Right lobe of liver (tissue), 6 donors: ENCODE results near the gene DNAL1. TPM values are rescaled to one million over a fixed set of nuclear protein-coding genes. Genes with fewer than 3 reads are reported as not detected.

Experiments used
- ATAC-seq, 4 donors: fragments of 200-7000 bp; cut with Tn5 transposase; one replicate each; pipeline ENCODE4 v1.9.1; 2020; ENCODE audit warnings: mild to moderate bottlenecking in 4 of 4, moderate library complexity in 4 of 4
- DNase-seq, 3 donors: peaks; one replicate each; pipeline ENCODE4 v3.0.0-alpha.2; 2020
- H3K27ac ChIP-seq, 3 donors: fragments of 200-600 bp; one replicate each; pipeline ENCODE4 v1.8.0; 2022
- H3K27me3 ChIP-seq, 2 donors: fragments of 200-600 bp; one replicate each; pipeline ENCODE4 v1.8.0; 2022
- H3K36me3 ChIP-seq, 4 donors: fragments of 200-600 bp; sonication (generic) in 1 of 4; one replicate each; pipeline versions ENCODE4 v1.5.1 to v1.8.0; 2017 to 2022; ENCODE audit warnings: control low read depth in 1 of 4
- H3K4me1 ChIP-seq, 4 donors: fragments of 200-600 bp; sonication (generic) in 1 of 4; one replicate each; pipeline versions ENCODE4 v1.5.1 to v1.8.0; 2017 to 2022; ENCODE audit warnings: control low read depth in 1 of 4
- H3K4me3 ChIP-seq, 3 donors: fragments of 200-600 bp; one replicate each; pipeline ENCODE4 v1.8.0; 2022
- H3K9me3 ChIP-seq, 4 donors: fragments of 200-600 bp; sonication (generic) in 1 of 4; one replicate each; pipeline versions ENCODE4 v1.5.1 to v1.8.0; 2017 to 2022; ENCODE audit warnings: control low read depth in 1 of 4
- POLR2A ChIP-seq: fragments of 450-650 bp; IDR thresholded peaks from one replicate; pipeline ENCODE4 v1.6.1; 2017; ENCODE audit warnings: antibody characterized with exemption, mild to moderate bottlenecking
- WGBS: methylation state at CpG from one replicate; pipeline ENCODE4 v1.1.6; 2018; ENCODE audit warnings: low coverage, low lambda C conversion rate; ENCODE audit not compliant: insufficient coverage; ENCODE audit errors: missing lambda C conversion rate; 5-methylcytosine and 5-hydroxymethylcytosine counted together
- intact Hi-C, 2 donors: fragments of 100-400 bp; cut with DNase I; formaldehyde crosslinking; loops; one replicate each; pipeline versions ENCODE4 v1.11.2 to v1.14.1; 2022
- total RNA-seq, 6 experiments: library from RNA; depleted of rRNA in 2 of 6; stranded (reverse); fragments of >200 nt in 2 of 6; fragmentation: NEBNext Ultra II Directional in 3 of 6; extraction: Animal tissue kit (Norgen Biotek cat#: 25700) in 3 of 6; gene quantifications; one replicate each; pipeline versions ENCODE4 v1.1.0 to v1.2.4, GENCODE V29; 2016 to 2023
- TF ChIP-seq, protein P1 (sequence below), 4 donors: fragments of 200-600 bp in 3 of 4; fragments of 450-650 bp in 1 of 4; IDR thresholded peaks; one replicate each; pipeline versions ENCODE4 v1.5.1 to v1.8.0; 2016 to 2022; ENCODE audit warnings: antibody characterized with exemption in 4 of 4, mild to moderate bottlenecking in 2 of 4
- donor health status: DM: no; HTN: yes; CAD: no.
- donor health status: DM: no; HTN: no; CAD: no.
- donor health status: DM: no; HTN: no; CAD: no.
- donor health status: DM: no; HTN: yes; CAD: no.
- donor health status: DM: no; HTN: yes; CAD: no.

The DNAL1 gene
- total RNA-seq, 6 experiments from 2014 or later = 2.7 to 5.7 (median 3.2) TPM

- no peaks in the 10 kb centered on the region for H3K9me3 ChIP-seq
- DNase-seq (no peak), ATAC-seq (no peak)
- peaks cover 0 to 9% (median 2%) of the 10 kb centered on the region in 4 donors for H3K4me1 ChIP-seq
- intact Hi-C loops = no loop called here
- no peak for TF ChIP-seq POLR2A
- TF ChIP-seq, protein P1, sequence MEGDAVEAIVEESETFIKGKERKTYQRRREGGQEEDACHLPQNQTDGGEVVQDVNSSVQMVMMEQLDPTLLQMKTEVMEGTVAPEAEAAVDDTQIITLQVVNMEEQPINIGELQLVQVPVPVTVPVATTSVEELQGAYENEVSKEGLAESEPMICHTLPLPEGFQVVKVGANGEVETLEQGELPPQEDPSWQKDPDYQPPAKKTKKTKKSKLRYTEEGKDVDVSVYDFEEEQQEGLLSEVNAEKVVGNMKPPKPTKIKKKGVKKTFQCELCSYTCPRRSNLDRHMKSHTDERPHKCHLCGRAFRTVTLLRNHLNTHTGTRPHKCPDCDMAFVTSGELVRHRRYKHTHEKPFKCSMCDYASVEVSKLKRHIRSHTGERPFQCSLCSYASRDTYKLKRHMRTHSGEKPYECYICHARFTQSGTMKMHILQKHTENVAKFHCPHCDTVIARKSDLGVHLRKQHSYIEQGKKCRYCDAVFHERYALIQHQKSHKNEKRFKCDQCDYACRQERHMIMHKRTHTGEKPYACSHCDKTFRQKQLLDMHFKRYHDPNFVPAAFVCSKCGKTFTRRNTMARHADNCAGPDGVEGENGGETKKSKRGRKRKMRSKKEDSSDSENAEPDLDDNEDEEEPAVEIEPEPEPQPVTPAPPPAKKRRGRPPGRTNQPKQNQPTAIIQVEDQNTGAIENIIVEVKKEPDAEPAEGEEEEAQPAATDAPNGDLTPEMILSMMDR (IDR thresholded peaks at IDR 0.05) = no peak
- no peak overlapping the region for H3K4me3 ChIP-seq
- no peak overlapping the region for H3K27ac ChIP-seq
- WGBS = 94% methylated on average over 2 of the region's 2 CpGs
- H3K36me3 ChIP-seq = no peaks in the 10 kb centered on the region
- no peaks in the 10 kb centered on the region for H3K27me3 ChIP-seq
Measured at GRCh38 chr14:73665130-73665529, 20.3 kb downstream of the DNAL1 start.

- Histone ChIP-seq H3K9me3 (no peaks in the 10 kb centered on the region), H3K4me3 (no peak overlapping the region), H3K4me1 (peaks cover 0 to 9% (median 2%) of the 10 kb centered on the region in 4 donors), H3K27me3 (no peaks in the 10 kb centered on the region), H3K36me3 (no peaks in the 10 kb centered on the region), H3K27ac (no peak overlapping the region)
- TF ChIP-seq POLR2A = no peak
- TF ChIP-seq, protein P1 (IDR thresholded peaks at IDR 0.05) = no peak
- WGBS = 63% methylated on average over 4 of the region's 5 CpGs
- ATAC-seq (no peak), DNase-seq (no peak)
- intact Hi-C loops = no loop called here
Measured at GRCh38 chr14:73666583-73666982, 21.8 kb downstream of the DNAL1 start.

DNA sequence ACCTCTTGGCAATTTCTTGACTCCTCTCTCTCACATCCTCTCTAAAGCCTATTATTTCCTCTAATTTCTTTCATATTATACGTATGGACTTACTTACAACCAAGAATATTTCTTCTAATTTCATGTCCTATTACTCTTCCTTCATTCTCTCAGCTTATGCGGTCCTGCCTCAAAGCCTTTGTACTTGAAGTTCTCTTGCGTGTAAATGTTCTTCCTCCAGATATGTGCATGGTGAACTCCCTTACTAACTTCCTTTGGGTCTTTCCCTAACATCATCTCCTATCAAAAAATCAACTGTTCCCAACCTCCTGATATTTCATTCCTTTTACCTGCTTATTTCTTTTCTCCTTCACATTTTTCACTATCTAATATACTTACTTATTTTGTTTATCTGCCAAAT lies 23.1 kb downstream of the DNAL1 start:
- no peak overlapping the region for H3K4me3 ChIP-seq
- H3K27me3 ChIP-seq = no peaks in the 10 kb centered on the region
- no peak overlapping the region for H3K27ac ChIP-seq
- intact Hi-C loops = no loop called here
- no peak for ATAC-seq
- DNase-seq = no peak
- no peaks in the 10 kb centered on the region for H3K36me3 ChIP-seq
- 98% methylated on average over 3 of the region's 3 CpGs for WGBS
- TF ChIP-seq, protein P1 (IDR thresholded peaks at IDR 0.05) = no peak
- no peak for TF ChIP-seq POLR2A
- peaks cover 0 to 9% (median 2%) of the 10 kb centered on the region in 4 donors for H3K4me1 ChIP-seq
- no peaks in the 10 kb centered on the region for H3K9me3 ChIP-seq

- H3K4me1 ChIP-seq = no peaks in the 10 kb centered on the region
- H3K27ac ChIP-seq = no peak overlapping the region
- 89% methylated on average over 1 of the region's 3 CpGs for WGBS
- H3K9me3 ChIP-seq = no peaks in the 10 kb centered on the region
- no peaks in the 10 kb centered on the region for H3K36me3 ChIP-seq
- ATAC-seq (no peak), DNase-seq (no peak)
- TF ChIP-seq, protein P1 (IDR thresholded peaks at IDR 0.05) = no peak
- TF ChIP-seq POLR2A = no peak
- intact Hi-C loops = no loop called here
- no peaks in the 10 kb centered on the region for H3K27me3 ChIP-seq
- no peak overlapping the region for H3K4me3 ChIP-seq
Measured at GRCh38 chr14:73674986-73675385, 30.2 kb downstream of the DNAL1 start.

- H3K27ac ChIP-seq = no peak overlapping the region
- 98% methylated on average over 4 of the region's 4 CpGs for WGBS
- no peaks in the 10 kb centered on the region for H3K9me3 ChIP-seq
- no peaks in the 10 kb centered on the region for H3K36me3 ChIP-seq
- intact Hi-C loops = no loop called here
- TF ChIP-seq, protein P1 (IDR thresholded peaks at IDR 0.05) = no peak
- TF ChIP-seq POLR2A = no peak
- no peaks in the 10 kb centered on the region for H3K4me1 ChIP-seq
- H3K4me3 ChIP-seq = no peak overlapping the region
- H3K27me3 ChIP-seq = no peaks in the 10 kb centered on the region
- DNase-seq (no peak), ATAC-seq (no peak)
Measured at GRCh38 chr14:73678698-73679097, 33.9 kb downstream of the DNAL1 start.
